Loucy (cell line): ENCODE results near the gene NEK4.

Experiments
- H2AFZ ChIP-seq: fragments of 200-600 bp; sonication (generic); 2 replicates; pipeline ENCODE4 v1.6.0; 2016; ENCODE audit warnings: antibody characterized with exemption, mild to moderate bottlenecking, low read length, moderate library complexity
- H3F3A ChIP-seq: fragments of 200-600 bp; 2 replicates; pipeline ENCODE4 v1.6.0; 2016; ENCODE audit warnings: antibody characterized with exemption, low read depth, mild to moderate bottlenecking
- H3K27me3 ChIP-seq: fragments of 200-600 bp; sonication (generic); 2 replicates; pipeline ENCODE4 v1.6.1; 2014; ENCODE audit warnings: low read length, mild to moderate bottlenecking; ENCODE audit not compliant: insufficient read depth, poor library complexity, severe bottlenecking
- H3K36me3 ChIP-seq: fragments of 200-600 bp; sonication (generic); 2 replicates; pipeline ENCODE4 v1.6.1; 2016; ENCODE audit warnings: low read length; ENCODE audit not compliant: insufficient read depth
- H3K4me1 ChIP-seq: fragments of 200-600 bp; sonication (generic); 2 replicates; pipeline ENCODE4 v1.5.1; 2014; ENCODE audit warnings: low read length, mild to moderate bottlenecking; ENCODE audit not compliant: insufficient read depth, poor library complexity, severe bottlenecking
- H3K4me2 ChIP-seq: fragments of 200-600 bp; sonication (generic); 2 replicates; pipeline ENCODE4 v1.6.0; 2014; ENCODE audit warnings: antibody characterized with exemption, low read length, low read depth, mild to moderate bottlenecking; ENCODE audit not compliant: poor library complexity, severe bottlenecking
- H3K4me3 ChIP-seq: fragments of 200-600 bp; sonication (generic); 2 replicates; pipeline ENCODE4 v1.5.1; 2014; ENCODE audit warnings: low read length, mild to moderate bottlenecking, mixed read lengths; ENCODE audit not compliant: poor library complexity, severe bottlenecking
- H3K79me2 ChIP-seq: fragments of 200-600 bp; sonication (generic); 2 replicates; pipeline ENCODE4 v1.6.1; 2014; ENCODE audit warnings: low read length; ENCODE audit not compliant: insufficient read depth
- H3K9ac ChIP-seq: fragments of 200-600 bp; sonication (generic); 2 replicates; pipeline ENCODE4 v1.6.0; 2014; ENCODE audit warnings: mild to moderate bottlenecking, low read depth, low read length, moderate library complexity; ENCODE audit not compliant: poor library complexity, severe bottlenecking
- H3K9me2 ChIP-seq: fragments of 200-600 bp; sonication (generic); replicated peaks from 2 replicates; pipeline ENCODE4 v1.6.1; 2016; ENCODE audit warnings: low read depth, low read length, mixed read lengths
- H3K9me3 ChIP-seq: fragments of 200-600 bp; sonication (generic); 2 replicates; pipeline ENCODE4 v1.6.1; 2014; ENCODE audit warnings: mild to moderate bottlenecking, antibody characterized with exemption, low read length, low read depth; ENCODE audit not compliant: insufficient read depth
- H4K20me1 ChIP-seq: fragments of 200-600 bp; sonication (generic); 2 replicates; pipeline ENCODE4 v1.6.0; 2014; ENCODE audit warnings: antibody characterized with exemption, low read length, mild to moderate bottlenecking; ENCODE audit not compliant: insufficient read depth, poor library complexity, severe bottlenecking
- EZH2phosphoT487 ChIP-seq: fragments of 200-600 bp; IDR thresholded peaks from 2 replicates; pipeline ENCODE4 v1.6.1; 2018; ENCODE audit warnings: antibody characterized with exemption, mild to moderate bottlenecking, moderate library complexity, borderline replicate concordance
- TF ChIP-seq, protein P1 (sequence below): fragments of 200-600 bp; sonication (generic); conservative IDR thresholded peaks from 2 replicates; pipeline ENCODE4 v1.5.1; 2014; ENCODE audit warnings: mild to moderate bottlenecking, antibody characterized with exemption, low read length

Gene NEK4

DNA sequence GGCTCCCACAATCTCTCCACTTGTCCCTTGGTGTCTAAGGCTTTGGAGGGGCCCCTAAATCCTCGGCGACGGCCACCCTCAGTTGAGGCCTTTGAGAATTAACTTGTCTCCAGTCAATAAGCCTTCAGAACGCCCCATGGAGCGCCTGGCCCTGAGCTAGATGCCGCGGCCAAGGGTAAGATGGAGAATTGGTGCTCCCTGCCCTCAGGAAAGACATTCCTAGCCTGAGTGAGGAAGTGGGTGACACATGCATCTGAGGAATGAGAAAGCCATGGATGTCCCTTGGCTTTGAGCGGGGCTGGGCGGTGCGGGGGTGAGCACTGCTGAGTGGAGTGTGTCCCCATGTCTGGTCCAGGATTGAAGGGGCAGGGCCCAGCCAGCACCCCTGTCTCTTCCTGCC, 46.5 kb upstream of the NEK4 start:
- TF ChIP-seq, protein P1, sequence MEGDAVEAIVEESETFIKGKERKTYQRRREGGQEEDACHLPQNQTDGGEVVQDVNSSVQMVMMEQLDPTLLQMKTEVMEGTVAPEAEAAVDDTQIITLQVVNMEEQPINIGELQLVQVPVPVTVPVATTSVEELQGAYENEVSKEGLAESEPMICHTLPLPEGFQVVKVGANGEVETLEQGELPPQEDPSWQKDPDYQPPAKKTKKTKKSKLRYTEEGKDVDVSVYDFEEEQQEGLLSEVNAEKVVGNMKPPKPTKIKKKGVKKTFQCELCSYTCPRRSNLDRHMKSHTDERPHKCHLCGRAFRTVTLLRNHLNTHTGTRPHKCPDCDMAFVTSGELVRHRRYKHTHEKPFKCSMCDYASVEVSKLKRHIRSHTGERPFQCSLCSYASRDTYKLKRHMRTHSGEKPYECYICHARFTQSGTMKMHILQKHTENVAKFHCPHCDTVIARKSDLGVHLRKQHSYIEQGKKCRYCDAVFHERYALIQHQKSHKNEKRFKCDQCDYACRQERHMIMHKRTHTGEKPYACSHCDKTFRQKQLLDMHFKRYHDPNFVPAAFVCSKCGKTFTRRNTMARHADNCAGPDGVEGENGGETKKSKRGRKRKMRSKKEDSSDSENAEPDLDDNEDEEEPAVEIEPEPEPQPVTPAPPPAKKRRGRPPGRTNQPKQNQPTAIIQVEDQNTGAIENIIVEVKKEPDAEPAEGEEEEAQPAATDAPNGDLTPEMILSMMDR: no peak
- no peak for TF ChIP-seq EZH2phosphoT487
- Histone ChIP-seq H2AFZ (no peak overlapping the region), H3K4me3 (no peak overlapping the region), H3K27me3 (no peaks in the 10 kb centered on the region), H3K9me2 (no peaks in the 10 kb centered on the region), H3K4me1 (no peaks in the 10 kb centered on the region), H3K79me2 (no peaks in the 10 kb centered on the region), H4K20me1 (no peaks in the 10 kb centered on the region), H3K36me3 (no peaks in the 10 kb centered on the region), H3K9ac (no peak overlapping the region), H3K4me2 (no peak overlapping the region), H3K9me3 (no peaks in the 10 kb centered on the region), H3F3A (no peaks in the 10 kb centered on the region)

- H3K36me3 ChIP-seq: no peaks in the 10 kb centered on the region
- no peaks in the 10 kb centered on the region for H3K27me3 ChIP-seq
- no peak for TF ChIP-seq EZH2phosphoT487
- TF ChIP-seq, protein P1: no peak
- no peak overlapping the region for H2AFZ ChIP-seq
- H3F3A ChIP-seq: no peaks in the 10 kb centered on the region
- no peaks in the 10 kb centered on the region for H4K20me1 ChIP-seq
- H3K4me3 ChIP-seq: no peak overlapping the region
- H3K4me1 ChIP-seq: no peaks in the 10 kb centered on the region
- H3K9ac ChIP-seq: no peak overlapping the region
- H3K9me2 ChIP-seq: no peaks in the 10 kb centered on the region
- H3K79me2 ChIP-seq: no peaks in the 10 kb centered on the region
- H3K4me2 ChIP-seq: no peak overlapping the region
- no peaks in the 10 kb centered on the region for H3K9me3 ChIP-seq
Measured at GRCh38 chr3:52816654-52817053, 45.9 kb upstream of the NEK4 start.

- no peaks in the 10 kb centered on the region for H3K27me3 ChIP-seq
- no peaks in the 10 kb centered on the region for H3F3A ChIP-seq
- H2AFZ ChIP-seq: no peak overlapping the region
- H3K4me3 ChIP-seq: no peak overlapping the region
- TF ChIP-seq, protein P1: no peak
- no peak for TF ChIP-seq EZH2phosphoT487
- no peaks in the 10 kb centered on the region for H3K4me1 ChIP-seq
- H3K9ac ChIP-seq: no peak overlapping the region
- no peaks in the 10 kb centered on the region for H4K20me1 ChIP-seq
- H3K79me2 ChIP-seq: no peaks in the 10 kb centered on the region
- no peaks in the 10 kb centered on the region for H3K9me2 ChIP-seq
- no peaks in the 10 kb centered on the region for H3K36me3 ChIP-seq
- H3K4me2 ChIP-seq: no peak overlapping the region
- H3K9me3 ChIP-seq: no peaks in the 10 kb centered on the region
Measured at GRCh38 chr3:52816199-52816598, 45.5 kb upstream of the NEK4 start.
